C1 segment of cervical spinal cord (tissue), 14 donors: ENCODE results near the gene DPYSL5.
A peak's percentile ranks its signal among the peaks of the same experiment; 100 is the strongest.

ENCODE experiments used
- DNase-seq, 14 donors: peaks; one replicate each; lab custom pipeline; 2025; lab: John Stamatoyannopoulos, UW

Gene DPYSL5

DNA sequence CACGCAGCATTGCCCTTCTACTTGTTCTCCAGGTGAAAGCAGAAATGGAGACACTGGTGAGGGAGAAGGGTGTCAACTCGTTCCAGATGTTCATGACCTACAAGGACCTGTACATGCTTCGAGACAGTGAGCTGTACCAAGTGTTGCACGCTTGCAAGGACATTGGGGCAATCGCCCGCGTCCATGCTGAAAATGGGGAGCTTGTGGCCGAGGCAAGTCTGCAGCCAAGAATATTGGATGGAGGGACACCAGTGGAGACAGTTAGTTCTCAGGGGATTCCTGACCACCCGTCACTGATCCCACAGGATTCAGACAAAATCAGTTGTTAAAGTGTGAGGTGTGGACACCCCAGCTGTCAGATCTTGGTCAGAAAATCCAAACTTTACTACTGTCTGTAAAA is 79.3 kb downstream of the DPYSL5 start:
- DNase-seq, result no peak

- no peak for DNase-seq
Measured at GRCh38 chr2:26932974-26933373, 85.0 kb downstream of the DPYSL5 start.

GRCh38 chr2:26933431-26934334 is 85.8 kb downstream of the DPYSL5 start:
- no peak for DNase-seq

- DNase-seq, result no peak
Measured at GRCh38 chr2:26934335-26934724, 86.4 kb downstream of the DPYSL5 start.

DNA sequence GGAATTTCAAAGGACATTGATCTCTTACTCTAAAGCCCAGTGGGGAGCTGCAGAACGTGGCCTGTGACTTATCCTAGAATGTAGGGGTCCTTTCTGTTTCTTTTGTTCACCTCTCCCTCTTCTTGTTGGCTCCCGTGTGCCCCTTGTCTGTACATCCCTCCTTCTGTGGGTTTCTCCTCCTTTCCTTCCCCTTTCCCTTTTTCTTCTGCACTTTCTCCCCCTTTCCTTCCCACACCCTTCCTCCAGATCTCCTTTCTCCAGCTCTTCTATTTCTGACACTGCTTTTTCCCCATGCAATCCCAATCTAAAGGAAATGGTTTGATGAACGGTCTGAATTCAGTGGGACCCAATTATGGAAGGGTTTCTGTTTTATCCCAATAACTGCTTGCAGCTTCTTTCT is 87.1 kb downstream of the DPYSL5 start:
- no peak for DNase-seq

DNA sequence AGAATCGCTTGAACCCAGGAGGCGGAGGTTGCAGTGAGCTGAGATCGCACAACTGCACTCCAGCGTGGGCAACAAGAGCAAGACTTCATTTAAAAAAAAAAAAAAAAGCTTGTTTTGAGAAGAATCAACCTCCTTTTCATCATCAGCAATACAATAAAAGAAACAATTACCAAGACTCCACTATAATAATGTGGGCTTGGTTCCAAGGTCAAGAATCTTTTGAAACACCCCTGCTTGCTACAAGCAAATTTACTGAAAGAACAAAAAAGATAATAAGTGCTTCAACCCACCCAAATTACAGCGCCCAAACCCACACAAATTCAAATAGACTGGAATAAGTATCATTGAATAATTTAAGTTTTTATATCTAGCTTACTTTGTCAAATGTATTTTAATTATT is 88.9 kb downstream of the DPYSL5 start:
- no peak for DNase-seq

DNA sequence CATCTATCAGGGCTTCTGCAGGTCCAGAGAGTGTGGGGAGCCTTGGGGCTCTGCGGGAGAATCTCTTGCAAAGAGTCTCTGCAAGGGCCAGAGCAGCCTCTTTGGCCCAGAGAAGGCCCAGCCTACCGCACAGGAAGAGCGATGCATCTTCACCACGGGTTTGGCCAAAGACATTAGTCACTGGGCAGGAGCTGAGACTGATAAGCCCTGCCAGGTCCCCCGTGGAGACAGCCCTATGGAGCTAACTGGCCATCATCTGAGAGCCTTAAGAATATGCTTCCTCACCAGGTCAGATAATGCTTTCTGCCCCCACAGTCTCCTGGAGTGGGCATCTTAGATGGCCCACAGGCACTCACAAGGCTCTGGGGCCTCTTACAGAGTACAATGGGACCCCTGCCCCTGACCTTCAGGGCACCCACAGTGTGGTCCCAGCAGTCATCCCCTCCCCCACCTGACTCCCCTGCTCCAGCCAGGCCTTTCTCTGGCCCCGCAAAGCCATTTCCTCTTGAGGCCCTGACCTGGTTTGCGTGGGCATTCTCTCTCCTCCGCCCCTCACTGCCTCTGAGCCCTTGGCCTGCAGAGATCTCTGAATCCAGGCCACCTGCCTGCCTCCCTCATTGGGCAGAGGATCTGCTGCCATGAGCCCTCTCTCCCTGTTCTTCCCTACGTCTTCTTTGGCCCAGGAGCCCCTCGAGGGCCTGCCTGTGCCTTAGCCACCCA is 90.6 kb downstream of the DPYSL5 start:
- peak in 1 of 14 donors; percentile 8 for DNase-seq

GRCh38 chr2:26940001-26940400 is 92.1 kb downstream of the DPYSL5 start:
- no peak for DNase-seq

DNA sequence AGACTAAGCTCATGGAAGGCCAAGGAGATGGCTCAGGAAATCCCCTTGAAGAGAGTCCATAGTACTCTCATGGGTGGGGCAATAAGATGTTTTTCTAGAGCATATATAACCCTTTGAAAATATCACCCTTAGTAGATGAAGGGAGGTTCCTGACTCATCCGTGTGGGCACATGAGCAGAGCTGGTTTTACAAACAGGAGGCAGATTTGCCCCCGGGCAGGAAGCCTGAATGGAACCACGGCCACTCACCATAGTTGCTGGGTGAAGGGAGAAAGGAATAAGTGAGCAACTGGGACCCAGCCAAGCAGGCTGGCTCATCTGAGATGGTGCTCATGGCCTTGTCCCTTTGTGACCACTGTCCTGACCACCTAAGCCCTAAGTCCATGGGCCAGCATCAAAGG is 93.6 kb downstream of the DPYSL5 start:
- no peak for DNase-seq

GRCh38 chr2:26942543-26943295 is 94.8 kb downstream of the DPYSL5 start:
- DNase-seq, result peak in 10 of 14 donors; percentile 9 to 63 (median 34)

DNA sequence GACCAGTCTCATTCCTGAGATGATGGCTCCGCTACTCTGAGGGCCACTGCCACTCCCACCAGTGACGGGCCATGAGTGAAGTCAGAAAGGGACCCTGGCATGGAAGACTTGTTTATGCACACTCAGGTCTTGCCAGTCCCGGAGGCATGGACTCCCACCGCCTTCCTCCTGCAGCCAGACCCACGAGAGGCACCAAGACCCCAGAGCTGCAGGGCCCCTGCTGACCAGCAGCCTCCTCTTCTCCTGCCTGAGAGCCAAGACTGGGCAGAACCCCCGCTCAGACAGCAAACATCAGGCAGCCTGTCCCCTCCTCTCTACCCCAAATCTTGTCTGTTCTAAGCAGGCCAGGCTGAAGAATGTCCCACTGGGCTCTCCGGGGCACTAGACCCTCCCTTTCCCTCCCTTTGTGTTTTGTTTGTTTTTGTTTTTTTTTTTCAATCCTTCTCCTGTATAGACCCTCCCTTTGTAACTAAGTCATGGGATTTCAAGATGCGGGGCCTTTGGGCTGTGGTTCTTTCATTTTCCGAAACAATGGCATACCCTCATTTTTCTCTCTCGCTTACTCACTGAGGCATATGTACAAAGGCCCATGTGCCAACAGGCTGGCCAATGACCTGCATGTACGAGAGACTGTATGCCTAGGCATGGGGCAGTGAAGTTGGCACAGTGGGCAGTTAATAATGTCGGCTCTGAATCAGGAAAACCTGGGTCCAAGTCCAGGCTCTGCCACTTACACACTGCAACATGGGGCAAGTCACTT is 98.2 kb downstream of the DPYSL5 start:
- DNase-seq, result peak in 3 of 14 donors; percentile 14 to 55 (median 50)

- DNase-seq, result peak in 1 of 14 donors; percentile 23
Measured at GRCh38 chr2:26946841-26947784, 99.2 kb downstream of the DPYSL5 start.

- no peak for DNase-seq
Measured at GRCh38 chr2:26948800-26949199, 100.9 kb downstream of the DPYSL5 start.

- DNase-seq, result no peak
Measured at GRCh38 chr2:26950246-26950645, 102.3 kb downstream of the DPYSL5 start.

DNA sequence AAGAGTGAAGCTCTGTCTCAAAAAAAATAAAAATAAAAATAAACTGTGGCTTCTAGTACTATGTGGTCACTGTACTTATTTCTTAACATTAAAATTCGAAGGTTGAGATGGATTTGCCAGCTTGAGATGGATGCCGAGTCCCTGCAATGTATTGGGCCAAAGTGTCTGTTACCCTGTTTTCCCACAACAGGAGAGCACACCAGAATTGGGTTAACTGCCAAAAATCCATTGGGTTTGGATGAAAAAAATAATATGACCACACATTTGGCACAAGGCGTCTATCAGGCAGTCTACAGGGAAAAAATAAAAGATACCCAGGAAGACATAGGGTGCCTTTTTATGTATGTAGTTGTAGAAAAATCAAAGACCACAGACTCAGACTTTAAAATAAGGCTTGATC is 103.3 kb downstream of the DPYSL5 start:
- DNase-seq, result peak in 1 of 14 donors; percentile 63

DNA sequence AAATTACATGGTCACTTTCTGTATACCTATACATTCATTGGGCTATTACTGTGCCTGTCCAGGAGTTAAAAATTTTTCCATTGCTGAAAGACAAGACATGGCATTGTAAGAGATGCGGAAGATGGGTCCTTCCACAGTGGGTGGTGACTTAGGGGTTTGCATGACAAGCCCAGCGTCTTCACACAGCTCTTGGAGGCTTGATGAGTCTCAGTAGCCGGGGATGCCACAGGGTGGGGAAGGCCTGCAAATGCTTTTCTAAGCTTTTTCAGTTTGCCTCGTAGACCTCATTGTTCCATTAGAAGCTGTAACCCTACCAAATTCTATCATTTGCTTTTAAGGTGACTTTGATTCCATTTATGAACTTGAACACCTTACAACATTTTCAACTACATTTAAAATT is 104.4 kb downstream of the DPYSL5 start:
- no peak for DNase-seq

DNA sequence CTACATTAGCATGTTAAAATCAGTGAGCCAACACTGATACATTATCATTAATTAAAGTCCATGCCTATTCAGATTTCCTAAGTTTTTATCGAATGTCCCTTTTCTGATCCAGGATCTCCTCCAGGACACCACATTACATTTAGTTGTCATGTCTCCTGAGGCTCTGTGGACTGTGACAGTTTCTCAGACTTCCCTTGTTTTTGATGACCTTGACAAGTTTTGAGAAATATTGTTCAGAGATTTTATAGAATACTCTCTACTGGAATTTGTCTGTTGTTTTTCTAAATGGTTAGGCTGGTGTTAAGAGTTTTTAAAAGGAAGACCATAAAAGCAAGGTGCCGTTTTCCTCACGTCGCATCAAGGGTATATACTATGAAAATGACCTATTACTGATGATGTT is 106.2 kb downstream of the DPYSL5 start:
- no peak for DNase-seq

DNA sequence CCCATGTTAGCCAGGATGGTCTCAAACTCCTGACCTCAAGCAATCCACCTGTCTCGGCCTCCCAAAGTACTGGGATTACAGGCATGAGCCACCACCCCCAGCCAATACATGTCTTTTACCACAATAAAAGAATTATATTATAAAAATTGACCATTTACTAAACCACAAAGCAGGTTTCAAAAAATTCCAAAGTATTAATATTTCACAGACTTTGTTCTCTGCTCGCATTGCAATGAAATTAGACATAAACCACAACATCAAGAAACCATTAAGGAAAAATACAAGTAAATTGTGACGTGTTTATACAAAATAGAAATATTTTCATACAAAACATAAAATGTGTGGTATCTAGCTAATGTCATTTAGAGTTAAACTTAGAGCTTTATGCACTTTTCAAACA is 109.1 kb downstream of the DPYSL5 start:
- DNase-seq, result no peak

GRCh38 chr2:26957534-26957933 is 109.6 kb downstream of the DPYSL5 start:
- no peak for DNase-seq

- DNase-seq, result no peak
Measured at GRCh38 chr2:26959331-26959730, 111.4 kb downstream of the DPYSL5 start.
